Neural progenitor cell (in vitro differentiated cells): Measurements from ENCODE around the gene EDEM2. TPM values are rescaled to one million over a fixed set of nuclear protein-coding genes. Genes with fewer than 3 reads are reported as not detected.
A peak's percentile ranks its signal among the peaks of the same experiment; 100 is the strongest.

Experiments used
- DNase-seq: peaks from one replicate; pipeline ENCODE4 v3.0.0-alpha.2; 2016; ENCODE audit warnings: low spot score
- H2AFZ ChIP-seq: fragments of 200-600 bp; sonication (generic); replicated peaks from 2 replicates; pipeline ENCODE4 v1.6.1; 2016; ENCODE audit warnings: antibody characterized with exemption
- H3F3A ChIP-seq: fragments of 200-600 bp; sonication (generic); 2 replicates; pipeline ENCODE4 v1.6.1; 2016; ENCODE audit warnings: antibody characterized with exemption, low read depth
- H3K27ac ChIP-seq: fragments of 200-600 bp; sonication (generic); 2 replicates; pipeline ENCODE4 v1.5.1; 2016; ENCODE audit warnings: mild to moderate bottlenecking
- H3K27me3 ChIP-seq: fragments of 200-600 bp; sonication (generic); 2 replicates; pipeline ENCODE4 v1.6.1; 2016; ENCODE audit warnings: mild to moderate bottlenecking, moderate library complexity
- H3K36me3 ChIP-seq: fragments of 200-600 bp; sonication (generic); 2 replicates; pipeline ENCODE4 v1.5.1; 2016
- H3K4me1 ChIP-seq: fragments of 200-600 bp; sonication (generic); 2 replicates; pipeline ENCODE4 v1.6.1; 2016; ENCODE audit warnings: mixed run types
- H3K4me2 ChIP-seq: fragments of 200-600 bp; sonication (generic); 2 replicates; pipeline ENCODE4 v1.6.1; 2016
- H3K4me3 ChIP-seq: fragments of 200-600 bp; sonication (generic); 2 replicates; pipeline ENCODE4 v1.5.1; 2016
- H3K79me2 ChIP-seq: fragments of 200-600 bp; sonication (generic); 2 replicates; pipeline ENCODE4 v1.6.1; 2016; ENCODE audit warnings: low read depth
- H3K9ac ChIP-seq: fragments of 200-600 bp; sonication (generic); 2 replicates; pipeline ENCODE4 v1.6.1; 2016
- H3K9me3 ChIP-seq: fragments of 200-600 bp; sonication (generic); 2 replicates; pipeline ENCODE4 v1.5.1; 2016; ENCODE audit warnings: low read depth
- H4K20me1 ChIP-seq: fragments of 200-600 bp; sonication (generic); 2 replicates; pipeline ENCODE4 v1.6.1; 2016; ENCODE audit warnings: low read depth
- H3K27ac Mint-ChIP-seq: 3 replicates; pipeline ENCODE4 v1.8.0; 2021; ENCODE audit warnings: mixed read lengths
- H3K27me3 Mint-ChIP-seq: 2 replicates; pipeline ENCODE4 v1.8.0; 2022; ENCODE audit warnings: low read depth, mild to moderate bottlenecking, inconsistent platforms, moderate library complexity, mixed read lengths; ENCODE audit not compliant: insufficient read depth
- H3K36me3 Mint-ChIP-seq: 3 replicates; pipeline ENCODE4 v1.8.0; 2021; ENCODE audit warnings: mixed read lengths
- H3K4me1 Mint-ChIP-seq: 3 replicates; pipeline ENCODE4 v1.8.0; 2021; ENCODE audit warnings: mixed read lengths
- H3K4me3 Mint-ChIP-seq: 3 replicates; pipeline ENCODE4 v1.8.0; 2021; ENCODE audit warnings: mild to moderate bottlenecking, moderate library complexity, mixed read lengths
- H3K9me3 Mint-ChIP-seq: 3 replicates; pipeline ENCODE4 v1.8.0; 2020; ENCODE audit warnings: mixed read lengths
- CTCF ChIP-seq: fragments of 200-600 bp; sonication (generic); IDR thresholded peaks from 2 replicates; pipeline ENCODE4 v1.5.1; 2017; ENCODE audit warnings: antibody characterized with exemption, mild to moderate bottlenecking
- EZH2 ChIP-seq: fragments of 200-600 bp; sonication (generic); IDR thresholded peaks from 2 replicates; pipeline ENCODE4 v1.6.1; 2017; ENCODE audit warnings: antibody characterized with exemption, mild to moderate bottlenecking, moderate library complexity
- EZH2phosphoT487 ChIP-seq: fragments of 200-600 bp; sonication (generic); IDR thresholded peaks from 2 replicates; pipeline ENCODE4 v1.6.1; 2017; ENCODE audit warnings: antibody characterized with exemption
- total RNA-seq: library from RNA; depleted of rRNA; stranded (reverse); fragments of >200 nt; gene quantifications from 2 replicates; pipeline ENCODE4 v1.2.3, GENCODE V29; 2015; ENCODE audit warnings: low replicate concordance

Gene EDEM2
- total RNA-seq, 1 donor from 2014 or later = 9.3 TPM

GRCh38 chr20:35179292-35180212 lies 32.4 kb upstream of the EDEM2 start:
- Mint-ChIP-seq H3K27me3 (peaks cover 11% of the 10 kb centered on the region), H3K4me3 (no peak overlapping the region), H3K4me1 (no peaks in the 10 kb centered on the region), H3K27ac (no peak overlapping the region), H3K9me3 (peaks cover 3% of the 10 kb centered on the region), H3K36me3 (no peaks in the 10 kb centered on the region)
- Histone ChIP-seq H2AFZ (no peak overlapping the region), H3K27ac (no peak overlapping the region), H3F3A (no peaks in the 10 kb centered on the region), H3K79me2 (no peaks in the 10 kb centered on the region), H3K4me3 (no peak overlapping the region), H3K36me3 (no peaks in the 10 kb centered on the region), H3K4me2 (no peak overlapping the region), H3K9ac (no peak overlapping the region), H3K27me3 (no peaks in the 10 kb centered on the region), H4K20me1 (no peaks in the 10 kb centered on the region), H3K9me3 (no peaks in the 10 kb centered on the region), H3K4me1 (no peaks in the 10 kb centered on the region)
- TF ChIP-seq CTCF (no peak), EZH2phosphoT487 (no peak), EZH2 (no peak)
- DNase-seq = no peak

- Mint-ChIP-seq H3K36me3 (no peaks in the 10 kb centered on the region), H3K4me1 (peaks cover 11% of the 10 kb centered on the region), H3K27ac (peak overlapping the region; percentile 4), H3K27me3 (peaks cover 9% of the 10 kb centered on the region), H3K4me3 (no peak overlapping the region), H3K9me3 (peaks cover 3% of the 10 kb centered on the region)
- Histone ChIP-seq H3K4me1 (peaks cover 8% of the 10 kb centered on the region), H3K4me2 (no peak overlapping the region), H3K4me3 (no peak overlapping the region), H3K36me3 (no peaks in the 10 kb centered on the region), H3K9ac (no peak overlapping the region), H3K79me2 (no peaks in the 10 kb centered on the region), H3K27me3 (no peaks in the 10 kb centered on the region), H3K27ac (no peak overlapping the region), H2AFZ (no peak overlapping the region), H4K20me1 (no peaks in the 10 kb centered on the region), H3K9me3 (no peaks in the 10 kb centered on the region), H3F3A (peaks cover 5% of the 10 kb centered on the region)
- no peak for DNase-seq
- TF ChIP-seq EZH2 = no peak
- no peak for TF ChIP-seq EZH2phosphoT487
- TF ChIP-seq CTCF = no peak
These were observed 29.0 kb upstream of the EDEM2 start for GRCh38 chr20:35176132-35176531.

GRCh38 chr20:35174458-35175216 lies 27.5 kb upstream of the EDEM2 start:
- H3K27ac Mint-ChIP-seq = no peak overlapping the region
- no peaks in the 10 kb centered on the region for H3K9me3 ChIP-seq
- no peak overlapping the region for H3K4me3 Mint-ChIP-seq
- no peak overlapping the region for H3K4me2 ChIP-seq
- H3F3A ChIP-seq = peaks cover 7% of the 10 kb centered on the region
- no peak overlapping the region for H3K4me3 ChIP-seq
- H3K27ac ChIP-seq = no peak overlapping the region
- no peak for TF ChIP-seq EZH2phosphoT487
- TF ChIP-seq EZH2 = no peak
- TF ChIP-seq CTCF = no peak
- no peak overlapping the region for H3K9ac ChIP-seq
- peaks cover 6% of the 10 kb centered on the region for H3K27me3 Mint-ChIP-seq
- H3K27me3 ChIP-seq = no peaks in the 10 kb centered on the region
- no peaks in the 10 kb centered on the region for H3K79me2 ChIP-seq
- H3K4me1 ChIP-seq = peaks cover 8% of the 10 kb centered on the region
- H3K4me1 Mint-ChIP-seq = peaks cover 13% of the 10 kb centered on the region
- DNase-seq = peak; percentile 35
- H3K36me3 ChIP-seq = no peaks in the 10 kb centered on the region
- no peak overlapping the region for H2AFZ ChIP-seq
- peaks cover 3% of the 10 kb centered on the region for H3K9me3 Mint-ChIP-seq
- no peaks in the 10 kb centered on the region for H4K20me1 ChIP-seq
- no peaks in the 10 kb centered on the region for H3K36me3 Mint-ChIP-seq
